HG03571 (cell line): ENCODE results near the gene ACADM.
"Not testable (repeated sequence)": the region's sequence is repeated elsewhere in the genome, so short reads cannot be mapped to it uniquely, and the experiment has no call there.

ENCODE experiments used
- ATAC-seq: cut with Tn5 transposase; IDR thresholded peaks from one replicate; pipeline ENCODE4 v1.9.1; 2021; ENCODE audit not compliant: unreplicated experiment

ACADM gene

GRCh38 chr1:75733661-75734060, 9.2 kb downstream of the ACADM start:
- ATAC-seq, result no peak

GRCh38 chr1:75736016-75736415, 11.5 kb downstream of the ACADM start:
- no peak for ATAC-seq

DNA sequence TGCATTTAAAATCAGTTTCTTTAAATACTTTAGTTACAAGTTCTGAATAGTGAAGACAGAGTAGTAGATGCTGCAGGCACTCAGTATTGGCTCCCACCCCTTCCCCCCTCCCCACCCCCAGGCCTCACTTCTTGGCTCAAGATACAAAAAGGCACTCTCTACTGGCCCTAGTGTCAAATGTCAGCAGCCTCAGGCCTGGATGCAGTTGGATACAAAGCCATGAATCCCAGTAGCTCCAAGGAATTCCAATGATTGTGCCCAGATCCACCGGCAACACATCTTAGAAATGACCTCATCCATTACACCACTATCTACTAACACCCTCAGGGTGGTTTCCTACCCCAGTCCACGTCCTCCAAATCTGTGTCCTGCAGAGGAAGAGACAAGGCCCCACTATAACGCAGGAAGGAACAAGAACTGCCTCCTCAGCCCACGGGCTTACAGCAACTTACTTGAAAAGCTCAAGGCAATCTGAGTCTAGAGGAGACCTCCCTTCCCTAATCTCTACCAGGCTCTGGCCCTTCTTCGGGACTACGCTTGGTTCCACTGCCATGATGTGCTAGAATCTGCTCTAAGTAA, 17.6 kb downstream of the ACADM start:
- no peak for ATAC-seq

DNA sequence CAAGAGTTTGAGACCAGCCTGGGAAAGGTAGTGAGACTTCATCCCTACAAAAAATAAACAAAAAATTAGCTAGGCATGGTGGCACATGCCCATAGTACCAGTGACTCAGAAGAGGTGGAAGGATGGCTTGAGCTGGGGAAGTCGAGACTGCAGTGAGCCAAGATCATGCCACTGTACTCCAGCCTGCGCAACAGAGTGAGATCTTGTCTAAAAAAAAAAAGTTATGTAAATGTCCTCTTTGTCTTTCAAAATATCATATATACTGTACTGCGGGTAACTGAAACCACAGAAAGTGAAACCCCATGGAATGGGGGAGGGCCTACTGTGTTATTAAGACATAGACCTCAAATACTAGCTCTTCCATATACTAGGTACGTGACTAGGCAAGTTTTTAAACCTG, 20.8 kb downstream of the ACADM start:
- ATAC-seq, result peak; percentile 60

- ATAC-seq, result not testable (repeated sequence)
Measured at GRCh38 chr1:75757210-75757609, 32.7 kb downstream of the ACADM start.

DNA sequence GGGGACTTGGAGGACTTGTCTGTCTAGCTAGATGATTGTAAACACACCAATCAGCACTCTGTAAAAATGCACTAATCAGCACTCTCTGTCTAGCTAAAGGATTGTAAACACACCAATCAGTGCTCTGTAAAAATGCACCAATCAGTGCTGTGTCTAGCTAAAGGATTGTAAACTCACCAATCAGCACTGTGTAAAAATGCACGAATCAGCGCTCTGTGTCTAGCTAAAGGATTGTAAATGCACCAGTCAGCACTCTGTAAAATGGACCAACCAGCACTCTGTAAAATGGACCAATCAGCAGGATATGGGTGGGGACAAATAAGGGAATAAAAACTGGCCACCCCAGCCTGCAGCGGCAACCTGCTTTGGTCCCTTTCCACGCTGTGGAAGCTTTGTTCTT, 34.0 kb downstream of the ACADM start:
- ATAC-seq, result not testable (repeated sequence)

- no peak for ATAC-seq
Measured at GRCh38 chr1:75764057-75764655, 39.6 kb downstream of the ACADM start.

DNA sequence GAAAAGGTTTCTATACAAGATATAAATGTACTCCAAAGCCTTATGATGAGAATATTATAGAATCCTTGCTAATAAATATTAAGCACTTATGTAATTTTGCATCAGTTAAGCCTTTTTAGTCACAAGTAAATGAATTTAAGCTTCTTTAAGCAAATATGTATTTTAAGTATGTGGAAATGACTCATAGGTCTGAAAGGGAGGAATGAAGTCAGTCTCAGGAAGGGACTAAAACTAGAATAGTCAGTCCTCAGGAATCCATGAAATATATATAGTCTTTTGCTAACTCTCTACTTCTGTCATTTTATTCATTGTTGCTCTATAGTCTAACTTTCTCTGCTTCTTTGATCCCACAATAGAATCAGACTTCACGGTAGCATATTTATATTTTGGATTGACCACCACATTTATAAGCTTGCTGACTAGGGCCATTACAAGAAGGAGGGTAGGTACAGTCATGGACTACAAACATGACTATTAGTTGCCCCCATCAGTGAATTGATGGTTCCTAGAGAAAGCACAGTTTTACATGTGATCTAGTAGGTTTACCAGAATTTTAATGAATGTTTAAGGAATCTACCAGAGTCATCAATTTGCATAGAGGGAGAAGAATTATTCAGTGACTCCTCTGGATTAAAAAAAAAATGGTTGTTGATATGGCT, 41.3 kb downstream of the ACADM start:
- no peak for ATAC-seq

GRCh38 chr1:75768016-75768415, 43.5 kb downstream of the ACADM start:
- no peak for ATAC-seq

GRCh38 chr1:75770761-75771160, 46.3 kb downstream of the ACADM start:
- no peak for ATAC-seq

GRCh38 chr1:75771978-75772377, 47.5 kb downstream of the ACADM start:
- no peak for ATAC-seq

- not testable (repeated sequence) for ATAC-seq
Measured at GRCh38 chr1:75777812-75778211, 53.3 kb downstream of the ACADM start.

GRCh38 chr1:75778694-75779093, 54.2 kb downstream of the ACADM start:
- ATAC-seq, result not testable (repeated sequence)

- not testable (repeated sequence) for ATAC-seq
Measured at GRCh38 chr1:75780183-75780582, 55.7 kb downstream of the ACADM start.

GRCh38 chr1:75783920-75784319, 59.4 kb downstream of the ACADM start:
- not testable (repeated sequence) for ATAC-seq

GRCh38 chr1:75785320-75785982, 60.9 kb downstream of the ACADM start:
- peak; percentile 13 for ATAC-seq

GRCh38 chr1:75785983-75786853, 61.7 kb downstream of the ACADM start, which contains the start of gene RABGGTB:
Gene RABGGTB (plus strand): TSS chr1:75786256. CDS start chr1:75786272, 16 bp downstream.
- ATAC-seq, result peak; percentile 59

DNA sequence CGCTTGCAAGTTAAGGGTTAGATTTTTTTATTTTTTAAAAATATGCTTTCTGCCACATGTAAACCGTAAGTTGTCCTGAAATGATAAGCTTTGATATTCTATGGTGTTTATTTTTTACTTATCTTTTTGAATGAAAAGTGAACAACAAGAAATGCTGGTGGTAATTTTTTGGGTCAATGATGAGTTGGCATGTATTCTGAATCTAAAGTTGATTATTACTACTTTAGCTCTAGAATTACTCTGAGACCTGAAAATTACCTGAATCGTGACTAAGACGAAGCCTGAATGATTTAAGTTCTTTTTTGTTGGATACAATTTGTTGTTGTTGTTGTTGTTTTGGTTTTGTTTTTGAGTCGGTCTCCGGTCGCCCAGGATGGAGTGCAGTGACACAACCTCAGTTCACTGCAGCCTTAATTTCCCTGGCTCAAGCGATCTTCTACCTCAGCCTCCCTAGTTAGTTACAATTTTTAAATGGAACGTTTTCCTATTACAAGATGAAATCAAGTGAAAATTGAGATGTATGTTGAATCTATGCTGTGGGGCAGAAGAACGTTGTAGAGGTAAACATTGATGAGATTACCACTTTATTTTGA, 62.5 kb downstream of the ACADM start:
- no peak for ATAC-seq

DNA sequence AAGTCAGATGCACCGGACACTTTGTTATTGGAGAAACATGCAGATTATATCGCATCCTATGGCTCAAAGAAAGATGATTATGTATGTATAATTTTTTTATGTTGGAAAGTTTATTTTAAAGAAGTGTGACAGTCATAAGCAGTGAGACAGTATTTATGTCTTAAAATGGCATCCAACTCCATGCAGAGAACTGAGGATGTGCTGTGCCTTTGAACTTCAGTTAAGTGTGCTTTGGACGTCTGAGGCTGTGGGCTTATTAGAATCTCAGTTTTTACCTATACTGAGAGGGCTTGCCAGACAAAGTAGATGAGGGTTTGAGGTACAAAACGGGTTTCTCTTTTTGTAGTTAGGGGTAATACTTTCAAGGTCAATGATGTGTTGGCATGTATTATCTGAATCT, 63.0 kb downstream of the ACADM start:
- ATAC-seq, result no peak

GRCh38 chr1:75789988-75790387, 65.5 kb downstream of the ACADM start:
- ATAC-seq, result no peak
